Colonic mucosa (tissue), 4 donors: ENCODE measurements around the gene TRIM37. TPM values are rescaled to one million over a fixed set of nuclear protein-coding genes. Genes with fewer than 3 reads are reported as not detected.

Source experiments
- DNase-seq: peaks from one replicate; pipeline ENCODE4 v3.0.0-alpha.2; 2020
- H3K27ac ChIP-seq: fragments of 200-600 bp; one replicate; pipeline ENCODE4 v1.8.0; 2021
- H3K27me3 ChIP-seq: fragments of 200-600 bp; one replicate; pipeline ENCODE4 v1.8.0; 2021
- H3K36me3 ChIP-seq: fragments of 200-600 bp; one replicate; pipeline ENCODE4 v1.8.0; 2021
- H3K4me1 ChIP-seq: fragments of 200-600 bp; one replicate; pipeline ENCODE4 v1.8.0; 2021; ENCODE audit warnings: mild to moderate bottlenecking
- H3K4me3 ChIP-seq: fragments of 200-600 bp; one replicate; pipeline ENCODE4 v1.8.0; 2021
- H3K9ac ChIP-seq, 2 donors: one replicate each; pipeline ENCODE4 v1.7.0; 2013; ENCODE audit warnings: control low read depth in 2 of 2, low read depth in 2 of 2, low read length in 2 of 2
- H3K9me3 ChIP-seq: fragments of 200-600 bp; one replicate; pipeline ENCODE4 v1.8.0; 2021
- intact Hi-C: fragments of 100-400 bp; cut with DNase I; formaldehyde crosslinking; loops from one replicate; pipeline ENCODE4 v1.14.1; 2022
- total RNA-seq, 2 donors: library from RNA; stranded (reverse); fragmentation: NEBNext Ultra II Directional in 1 of 2; extraction: Animal tissue kit (Norgen Biotek cat#: 25700) in 1 of 2; gene quantifications; one replicate each; pipeline ENCODE4 v1.2.1, GENCODE V29; 2021
- TF ChIP-seq, protein P1 (sequence below): fragments of 200-600 bp; IDR thresholded peaks from one replicate; pipeline ENCODE4 v1.8.0; 2022; ENCODE audit warnings: antibody characterized with exemption, mild to moderate bottlenecking
- donor health status: healthy.
- donor health status: DM: no; HTN: no; CAD: no.
- donor health status: DM: no; HTN: no; CAD: no.

TRIM37 gene
- total RNA-seq, 2 donors from 2014 or later, result 17.2 to 24.1 TPM

DNA sequence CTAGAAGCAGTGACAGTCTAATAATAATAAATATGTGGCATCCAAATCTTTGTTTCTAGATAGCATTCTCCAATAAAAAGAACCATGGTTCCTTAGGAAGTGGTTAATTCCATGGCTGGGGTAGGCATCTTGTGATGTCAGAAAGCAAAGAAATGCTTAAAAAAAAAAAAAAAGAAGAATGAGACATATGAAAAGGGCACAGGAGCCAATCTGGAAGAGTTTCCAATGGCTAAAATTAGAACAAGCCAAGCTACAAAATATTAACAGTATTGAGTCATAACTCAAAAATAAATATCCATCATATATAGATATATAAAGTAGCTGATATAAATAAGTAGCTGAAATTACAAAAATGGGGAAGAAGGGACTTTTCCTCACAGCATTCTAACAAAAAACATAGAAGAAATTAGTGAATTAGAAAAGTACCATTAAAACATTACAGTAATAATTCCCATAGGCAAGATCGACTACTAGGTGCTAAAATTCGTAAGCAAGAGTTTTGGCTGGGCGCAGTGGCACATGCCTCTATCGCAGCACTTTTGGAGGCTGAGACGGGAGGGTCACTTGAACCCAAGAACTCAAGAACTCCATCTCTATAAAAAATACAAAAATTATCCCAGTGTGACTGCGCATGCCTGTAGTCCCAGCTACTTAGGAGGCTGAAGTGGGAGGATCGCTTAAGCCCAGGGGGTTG, 111.3 kb downstream of the TRIM37 start:
- TF ChIP-seq, protein P1, sequence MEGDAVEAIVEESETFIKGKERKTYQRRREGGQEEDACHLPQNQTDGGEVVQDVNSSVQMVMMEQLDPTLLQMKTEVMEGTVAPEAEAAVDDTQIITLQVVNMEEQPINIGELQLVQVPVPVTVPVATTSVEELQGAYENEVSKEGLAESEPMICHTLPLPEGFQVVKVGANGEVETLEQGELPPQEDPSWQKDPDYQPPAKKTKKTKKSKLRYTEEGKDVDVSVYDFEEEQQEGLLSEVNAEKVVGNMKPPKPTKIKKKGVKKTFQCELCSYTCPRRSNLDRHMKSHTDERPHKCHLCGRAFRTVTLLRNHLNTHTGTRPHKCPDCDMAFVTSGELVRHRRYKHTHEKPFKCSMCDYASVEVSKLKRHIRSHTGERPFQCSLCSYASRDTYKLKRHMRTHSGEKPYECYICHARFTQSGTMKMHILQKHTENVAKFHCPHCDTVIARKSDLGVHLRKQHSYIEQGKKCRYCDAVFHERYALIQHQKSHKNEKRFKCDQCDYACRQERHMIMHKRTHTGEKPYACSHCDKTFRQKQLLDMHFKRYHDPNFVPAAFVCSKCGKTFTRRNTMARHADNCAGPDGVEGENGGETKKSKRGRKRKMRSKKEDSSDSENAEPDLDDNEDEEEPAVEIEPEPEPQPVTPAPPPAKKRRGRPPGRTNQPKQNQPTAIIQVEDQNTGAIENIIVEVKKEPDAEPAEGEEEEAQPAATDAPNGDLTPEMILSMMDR, result no peak
- H3K27ac ChIP-seq, result no peak overlapping the region
- H3K9ac ChIP-seq, result no peak overlapping the region
- no peaks in the 10 kb centered on the region for H3K4me1 ChIP-seq
- intact Hi-C loops, result no loop called here
- H3K4me3 ChIP-seq, result no peak overlapping the region
- no peaks in the 10 kb centered on the region for H3K9me3 ChIP-seq
- H3K27me3 ChIP-seq, result no peaks in the 10 kb centered on the region
- H3K36me3 ChIP-seq, result no peaks in the 10 kb centered on the region
- no peak for DNase-seq

DNA sequence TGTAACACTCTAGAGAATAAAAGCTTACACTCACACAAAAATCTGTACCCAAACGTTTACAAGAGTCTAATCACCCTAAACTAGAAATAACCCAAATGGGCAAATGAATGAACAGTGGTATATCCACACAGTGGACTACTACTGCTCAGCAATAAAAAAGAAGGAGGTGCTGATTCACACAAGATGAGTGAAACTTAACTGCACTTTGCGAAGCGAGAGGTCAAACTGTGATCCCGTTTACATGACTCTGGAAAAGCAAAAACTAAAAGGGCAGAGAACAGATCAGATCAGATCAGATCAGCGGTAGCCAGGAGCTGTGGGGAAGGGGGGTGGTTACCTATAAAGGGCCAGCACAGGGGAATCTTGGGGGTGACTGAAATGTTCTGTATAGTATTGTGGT, 113.4 kb downstream of the TRIM37 start:
- no peak for DNase-seq
- Histone ChIP-seq H3K9ac (no peak overlapping the region), H3K27me3 (no peaks in the 10 kb centered on the region), H3K36me3 (no peaks in the 10 kb centered on the region), H3K4me1 (no peaks in the 10 kb centered on the region), H3K9me3 (no peaks in the 10 kb centered on the region), H3K27ac (no peak overlapping the region), H3K4me3 (no peak overlapping the region)
- TF ChIP-seq, protein P1, result no peak
- intact Hi-C loops, result no loop called here

DNA sequence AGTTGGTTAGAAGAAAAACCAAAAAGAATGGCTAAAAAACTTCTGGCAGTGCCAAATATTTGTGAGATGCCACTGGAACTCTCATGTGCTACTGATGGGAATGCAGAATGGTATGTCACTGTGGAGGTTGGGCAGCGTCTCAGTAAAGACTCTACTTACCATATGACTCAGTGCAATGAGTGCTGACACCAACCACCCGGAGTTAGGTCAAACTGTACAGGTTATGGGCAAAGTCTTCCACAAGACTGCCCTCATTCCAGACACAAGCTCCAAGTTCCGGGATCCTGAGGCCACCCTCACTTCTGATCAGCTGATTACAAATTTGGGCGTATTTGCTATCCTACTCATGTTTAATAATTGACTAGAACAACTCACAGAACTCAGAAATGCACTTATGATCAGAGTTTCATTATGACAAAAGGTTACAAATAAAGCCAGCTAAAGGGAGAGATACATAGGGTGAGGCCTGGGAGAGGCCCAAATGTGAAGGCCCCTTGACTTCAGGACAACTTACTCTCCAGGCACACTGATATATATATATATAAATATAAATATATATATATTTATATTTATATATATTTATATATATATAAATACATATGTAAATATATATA, 114.9 kb downstream of the TRIM37 start:
- Histone ChIP-seq H3K27me3 (no peaks in the 10 kb centered on the region), H3K4me1 (no peaks in the 10 kb centered on the region), H3K9me3 (no peaks in the 10 kb centered on the region), H3K9ac (no peak overlapping the region), H3K36me3 (no peaks in the 10 kb centered on the region), H3K27ac (no peak overlapping the region), H3K4me3 (no peak overlapping the region)
- DNase-seq, result peak; percentile 26
- intact Hi-C loops, result no loop called here
- TF ChIP-seq, protein P1, result no peak

DNA sequence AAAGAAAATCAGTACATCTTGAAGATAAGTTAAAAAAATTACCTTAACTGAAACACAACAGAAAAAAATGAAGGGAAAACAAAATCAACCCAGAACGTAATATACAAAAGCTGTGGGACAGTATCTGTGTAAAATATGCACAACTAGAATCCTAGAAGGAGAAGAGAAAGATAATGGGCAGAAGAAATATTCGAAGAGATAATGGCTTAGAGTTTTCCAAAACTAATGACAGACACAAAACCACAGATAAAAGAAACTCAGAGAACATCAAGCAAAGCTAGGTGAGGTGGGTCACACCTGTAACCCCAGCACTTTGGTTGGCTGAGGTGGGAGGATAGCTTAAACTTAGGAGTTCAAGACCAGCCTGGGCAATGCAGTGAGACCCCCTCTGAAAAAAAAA, 117.1 kb downstream of the TRIM37 start:
- Histone ChIP-seq H3K9me3 (no peaks in the 10 kb centered on the region), H3K27ac (no peak overlapping the region), H3K4me3 (no peak overlapping the region), H3K4me1 (no peaks in the 10 kb centered on the region), H3K9ac (no peak overlapping the region), H3K36me3 (no peaks in the 10 kb centered on the region), H3K27me3 (no peaks in the 10 kb centered on the region)
- intact Hi-C loops, result no loop called here
- no peak for DNase-seq
- TF ChIP-seq, protein P1, result no peak

DNA sequence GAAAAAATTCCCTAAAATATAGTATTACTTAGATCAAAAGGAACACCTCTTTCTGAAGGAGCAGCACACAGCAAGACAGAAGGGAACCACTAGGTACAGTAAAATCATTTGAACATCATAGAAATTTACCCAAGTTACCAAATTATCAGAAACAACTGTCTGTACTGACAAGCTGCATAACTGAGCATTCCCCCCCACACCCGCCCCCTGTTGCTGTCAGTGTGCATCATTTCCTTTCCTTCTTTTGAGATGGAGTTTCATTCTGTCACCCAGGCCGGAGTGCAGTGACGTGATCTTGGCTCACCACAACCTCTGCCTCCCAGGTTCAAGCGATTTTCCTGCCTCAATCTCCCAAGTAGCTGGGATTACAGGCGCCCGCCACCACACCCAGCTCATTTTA, 120.7 kb downstream of the TRIM37 start:
- no peaks in the 10 kb centered on the region for H3K4me1 ChIP-seq
- TF ChIP-seq, protein P1, result no peak
- H3K36me3 ChIP-seq, result no peaks in the 10 kb centered on the region
- H3K9me3 ChIP-seq, result no peaks in the 10 kb centered on the region
- intact Hi-C loops, result no loop called here
- H3K4me3 ChIP-seq, result no peak overlapping the region
- H3K27ac ChIP-seq, result no peak overlapping the region
- H3K27me3 ChIP-seq, result no peaks in the 10 kb centered on the region
- no peak for DNase-seq
- no peak overlapping the region for H3K9ac ChIP-seq
